ENCODE data around the gene COPE.

COPE gene

DNA sequence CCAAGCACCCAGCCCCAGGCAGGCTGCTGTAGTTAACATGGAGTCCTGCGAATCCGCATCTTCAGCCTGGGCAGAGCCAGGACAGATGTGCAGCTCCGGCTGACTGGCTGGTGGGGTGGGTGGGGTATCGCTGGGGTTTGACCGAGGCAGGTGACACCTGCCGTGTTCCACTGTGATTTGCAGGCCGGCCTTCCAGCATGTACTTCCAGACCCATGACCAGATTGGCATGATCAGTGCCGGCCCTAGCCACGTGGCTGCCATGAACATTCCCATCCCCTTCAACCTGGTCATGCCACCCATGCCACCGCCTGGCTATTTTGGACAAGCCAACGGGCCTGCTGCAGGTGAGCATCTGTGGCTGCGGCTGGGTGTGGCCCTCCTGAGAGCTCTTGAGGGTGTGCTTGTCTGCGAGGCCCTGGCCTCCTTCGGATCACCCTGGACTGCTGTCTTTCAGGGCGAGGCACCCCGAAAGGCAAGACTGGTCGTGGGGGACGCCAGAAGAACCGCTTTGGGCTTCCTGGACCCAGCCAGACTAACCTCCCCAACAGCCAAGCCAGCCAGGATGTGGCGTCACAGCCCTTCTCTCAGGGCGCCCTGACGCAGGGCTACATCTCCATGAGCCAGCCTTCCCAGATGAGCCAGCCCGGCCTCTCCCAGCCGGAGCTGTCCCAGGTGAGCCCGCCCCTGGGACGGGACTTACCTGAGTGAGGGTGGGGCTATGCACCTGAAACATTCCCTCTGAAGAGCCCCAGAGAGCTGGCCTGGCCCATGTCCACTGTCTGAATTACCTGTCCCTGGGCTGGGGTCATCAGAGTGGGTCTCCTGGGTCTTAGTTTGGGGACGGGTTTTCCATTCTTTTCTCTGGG is 53.8 kb downstream of the COPE start:
- no peak for DNase-seq

DNA sequence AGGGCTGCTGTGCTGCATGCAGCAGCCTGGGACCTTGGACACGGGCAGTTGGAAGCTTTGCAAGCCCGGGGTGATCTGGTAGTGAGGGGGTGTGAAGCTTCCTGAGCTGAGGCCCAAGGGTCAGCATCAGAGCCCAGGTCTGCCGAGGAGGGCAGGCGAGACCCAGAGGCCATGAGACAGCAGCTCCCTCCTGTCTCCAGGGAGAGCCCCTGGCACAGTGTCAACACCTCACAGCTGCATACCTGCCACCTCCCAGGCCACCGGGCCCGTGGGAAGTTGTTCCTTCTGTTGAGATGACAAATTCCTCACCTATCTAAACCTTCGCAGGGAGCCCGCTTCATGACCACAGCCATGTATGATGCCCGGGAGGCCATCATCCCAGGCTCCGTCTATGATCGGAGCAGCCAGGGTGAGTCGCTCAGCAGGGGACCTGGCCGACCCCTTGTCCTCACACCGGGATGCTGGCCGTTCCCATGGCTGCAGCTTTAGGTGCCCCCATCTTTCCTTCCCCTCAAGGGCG is 55.3 kb downstream of the COPE start:
- DNase-seq: no peak

DNA sequence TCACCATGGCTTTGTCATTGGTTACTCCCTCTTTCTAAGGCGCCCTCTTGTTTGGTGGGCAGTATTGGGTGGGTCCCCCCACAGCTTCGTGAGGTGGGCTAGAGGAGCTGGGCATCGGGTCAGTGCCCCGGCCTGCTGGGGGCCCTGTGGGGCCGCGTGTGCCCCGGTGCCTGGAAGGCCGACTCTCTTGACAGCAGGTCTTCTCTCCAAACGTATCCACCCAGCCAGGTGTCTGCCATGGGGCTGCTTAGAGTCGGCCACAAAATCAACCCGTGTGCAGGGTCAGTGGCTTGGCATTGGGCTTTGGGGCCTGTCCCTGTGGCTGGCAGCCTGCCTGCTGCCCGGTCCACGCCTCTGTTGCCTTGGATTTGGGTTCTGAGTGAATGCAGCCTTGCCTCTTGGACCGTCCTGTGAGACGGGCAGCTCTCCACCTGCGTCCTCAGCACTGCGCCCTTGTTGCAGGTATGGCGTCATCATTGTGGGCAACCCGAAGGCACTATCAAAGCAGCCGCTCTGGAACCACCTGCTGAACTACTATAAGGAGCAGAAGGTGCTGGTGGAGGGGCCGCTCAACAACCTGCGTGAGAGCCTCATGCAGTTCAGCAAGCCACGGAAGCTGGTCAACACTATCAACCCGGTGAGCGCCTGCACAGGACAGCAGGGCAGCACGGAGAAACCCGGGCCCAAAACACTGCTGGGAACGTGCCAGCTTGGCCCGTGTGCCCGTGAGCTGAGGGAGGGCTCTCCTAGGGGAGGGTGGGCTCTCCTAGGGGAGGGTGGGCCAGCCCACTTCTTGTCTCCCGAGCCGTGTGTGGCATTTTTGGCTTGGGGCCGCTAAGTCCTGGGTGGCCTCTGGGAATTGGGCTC is 56.0 kb downstream of the COPE start:
- no peak for DNase-seq

DNA sequence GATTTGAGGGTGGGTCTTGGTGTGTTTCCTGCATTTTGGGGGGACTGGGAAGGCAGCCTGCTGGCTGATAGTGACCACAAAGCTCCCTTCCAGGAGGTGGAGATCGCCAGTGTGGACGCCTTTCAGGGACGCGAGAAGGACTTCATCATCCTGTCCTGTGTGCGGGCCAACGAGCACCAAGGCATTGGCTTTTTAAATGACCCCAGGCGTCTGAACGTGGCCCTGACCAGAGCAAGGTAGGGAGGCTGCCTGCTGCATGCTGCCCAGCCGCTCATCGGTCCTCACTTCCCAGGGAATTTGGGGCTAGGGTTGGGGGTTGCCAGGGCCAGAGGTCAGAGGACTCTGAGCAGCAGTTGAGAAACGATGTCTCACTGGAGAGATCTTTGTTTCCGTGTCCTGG is 57.3 kb downstream of the COPE start:
- no peak for DNase-seq

DNA sequence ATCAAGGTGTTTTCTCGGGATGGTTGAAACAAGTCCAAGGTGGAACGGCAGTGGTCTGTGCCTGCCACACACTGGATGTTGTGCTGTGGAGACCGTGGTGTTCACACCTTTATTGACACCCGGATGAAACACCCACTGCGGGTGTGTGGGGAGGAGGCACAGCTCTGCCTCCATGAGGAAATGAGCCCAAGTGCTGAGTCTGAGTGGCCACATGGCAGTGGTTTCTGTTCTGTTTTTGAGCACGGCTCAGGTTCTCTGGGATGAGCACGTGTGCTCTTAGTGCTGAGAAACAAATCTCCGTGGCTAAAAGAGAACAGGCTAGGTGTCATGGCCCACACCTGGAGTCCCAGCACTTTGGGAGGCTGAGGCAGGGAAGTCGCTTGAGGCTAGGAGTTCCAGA is 58.0 kb downstream of the COPE start:
- DNase-seq: no peak

DNA sequence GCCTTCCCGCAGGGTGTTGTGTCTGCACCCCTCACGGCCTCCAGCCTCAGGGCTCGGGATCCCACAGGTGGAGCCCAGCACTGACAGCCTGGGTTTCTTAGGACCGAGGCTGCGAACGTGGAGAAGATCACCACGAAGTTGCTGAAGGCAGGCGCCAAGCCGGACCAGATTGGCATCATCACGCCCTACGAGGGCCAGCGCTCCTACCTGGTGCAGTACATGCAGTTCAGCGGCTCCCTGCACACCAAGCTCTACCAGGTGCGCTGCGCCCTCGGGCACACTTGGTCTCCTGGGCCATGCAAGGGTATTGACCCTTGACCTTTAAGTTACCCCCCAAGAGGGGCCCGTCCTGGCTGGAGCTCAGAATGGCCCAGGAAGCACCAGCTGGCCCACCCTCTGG is 58.5 kb downstream of the COPE start:
- DNase-seq: no peak

DNA sequence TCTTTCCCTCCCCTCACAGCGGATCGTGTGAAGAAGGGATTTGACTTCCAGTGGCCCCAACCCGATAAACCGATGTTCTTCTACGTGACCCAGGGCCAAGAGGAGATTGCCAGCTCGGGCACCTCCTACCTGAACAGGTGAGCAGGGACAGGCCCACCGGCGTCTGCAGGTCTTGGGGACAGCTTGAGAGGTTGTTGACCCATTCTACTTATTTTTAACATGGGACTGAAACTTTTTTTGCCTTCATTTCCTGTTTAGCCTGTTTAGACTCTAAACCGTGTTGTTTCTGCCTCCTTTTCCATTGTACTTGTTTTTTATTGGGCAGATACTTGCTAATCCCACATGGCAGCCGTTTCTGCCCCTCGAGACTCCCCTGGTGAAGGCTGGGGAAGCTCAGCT is 58.9 kb downstream of the COPE start:
- no peak for DNase-seq

DNA sequence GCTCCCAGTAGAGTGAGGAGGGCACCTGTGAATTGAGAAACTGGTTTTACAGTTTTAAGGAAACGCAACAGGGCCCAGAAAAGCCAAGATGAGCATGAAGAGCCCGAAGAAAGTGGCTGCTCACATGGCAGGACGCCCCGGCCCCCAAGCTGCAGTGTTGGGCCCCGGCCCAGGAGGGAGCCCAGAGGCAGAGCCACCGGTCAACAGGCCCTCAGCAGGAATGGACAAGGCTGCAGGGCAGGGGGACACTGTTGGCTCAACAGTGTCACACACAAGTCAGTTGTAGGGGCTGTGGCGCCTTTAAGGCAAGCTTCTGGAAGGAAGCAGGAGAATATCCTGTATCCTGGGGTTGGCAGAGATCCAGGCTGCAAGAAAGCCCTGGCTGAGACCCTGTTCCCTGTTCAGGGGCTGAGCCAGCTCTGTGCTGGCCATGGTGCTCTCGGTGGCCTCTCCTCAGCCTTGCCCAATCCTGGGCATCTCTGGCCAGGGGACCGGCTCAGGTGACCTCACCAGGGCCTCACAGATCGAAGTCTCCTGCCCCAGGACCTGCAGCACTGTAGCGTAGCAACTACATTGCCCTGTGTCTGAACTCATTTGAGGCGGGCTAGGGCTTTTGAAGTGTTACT is 59.4 kb downstream of the COPE start:
- no peak for DNase-seq

DNA sequence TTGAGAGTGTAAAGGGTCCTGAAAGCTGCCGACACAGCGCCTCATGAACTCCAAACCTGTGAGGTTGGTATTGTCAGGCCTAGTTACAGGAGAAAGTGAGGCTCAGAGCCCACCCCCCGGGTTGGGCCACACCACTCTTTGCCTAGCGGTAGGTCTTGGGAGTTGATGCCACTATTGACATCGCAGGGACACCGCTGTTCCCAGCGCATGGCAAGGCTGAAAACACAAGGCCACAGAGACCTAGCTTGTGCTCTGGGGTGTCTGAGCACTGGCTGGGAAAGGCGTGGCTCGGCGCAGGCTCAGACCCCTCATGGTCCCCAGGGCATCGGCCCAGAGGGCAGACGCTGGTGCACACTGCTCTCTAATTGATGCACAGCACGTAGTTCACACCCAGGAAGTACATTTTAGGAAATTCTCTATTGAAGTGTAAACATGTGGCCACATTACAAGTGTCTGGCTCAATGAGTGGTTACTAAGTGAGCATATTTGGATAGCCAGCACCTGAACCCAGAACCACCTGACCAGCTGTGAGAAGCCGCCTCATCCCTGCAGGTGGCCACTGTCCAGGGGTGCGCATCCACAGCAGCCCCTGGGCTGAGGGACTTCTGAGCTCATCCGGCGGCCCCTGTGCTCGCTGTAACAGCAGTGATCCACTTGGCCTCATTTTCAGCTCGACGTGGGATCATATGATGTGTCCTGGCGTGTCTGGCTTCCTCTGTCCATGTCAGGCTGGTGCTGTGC is 60.1 kb downstream of the COPE start:
- no peak for DNase-seq

DNA sequence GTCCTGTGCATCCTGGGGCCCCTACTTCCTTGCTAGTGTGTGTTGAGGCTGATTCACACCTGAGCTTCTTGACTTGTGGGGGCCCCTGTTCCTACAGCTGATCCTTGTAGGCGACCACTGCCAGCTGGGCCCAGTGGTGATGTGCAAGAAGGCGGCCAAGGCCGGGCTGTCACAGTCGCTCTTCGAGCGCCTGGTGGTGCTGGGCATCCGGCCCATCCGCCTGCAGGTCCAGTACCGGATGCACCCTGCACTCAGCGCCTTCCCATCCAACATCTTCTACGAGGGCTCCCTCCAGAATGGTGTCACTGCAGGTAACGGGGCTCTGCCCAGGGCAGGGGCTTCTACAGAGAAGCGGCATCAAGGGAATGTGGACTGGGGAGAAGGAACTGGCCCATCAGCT is 62.0 kb downstream of the COPE start:
- no peak for DNase-seq

DNA sequence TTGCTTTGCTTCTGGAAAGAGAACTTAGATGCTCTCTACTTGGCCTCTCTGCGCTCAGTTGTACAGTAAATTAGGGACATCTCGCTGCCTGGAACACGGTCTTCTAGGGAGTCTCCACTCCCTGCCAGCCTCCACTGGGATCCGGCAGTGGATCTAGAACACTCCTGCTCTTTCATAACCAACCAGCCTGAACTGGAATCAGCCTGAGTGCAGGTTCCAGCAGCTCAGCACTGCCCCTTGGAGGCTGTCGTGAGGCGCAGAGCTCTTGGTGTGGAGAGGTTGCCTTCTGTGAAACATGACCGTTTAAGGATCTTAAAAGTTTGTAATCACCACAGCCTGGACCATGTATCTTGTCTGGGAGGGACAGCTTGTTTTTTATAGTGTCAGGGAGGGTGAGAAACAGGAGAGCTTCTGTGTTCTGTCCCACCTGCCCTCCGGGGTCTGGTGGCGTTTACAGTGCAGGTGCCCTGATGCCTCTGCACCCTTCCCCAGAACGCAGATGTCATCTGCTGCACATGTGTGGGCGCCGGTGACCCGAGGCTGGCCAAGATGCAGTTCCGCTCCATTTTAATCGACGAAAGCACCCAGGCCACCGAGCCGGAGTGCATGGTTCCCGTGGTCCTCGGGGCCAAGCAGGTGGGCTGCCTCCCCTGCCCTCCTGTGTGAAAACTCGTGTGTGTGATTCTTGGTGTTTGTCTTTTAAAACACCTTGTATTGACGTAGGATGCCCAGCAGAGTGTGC is 62.6 kb downstream of the COPE start:
- DNase-seq: no peak

DNA sequence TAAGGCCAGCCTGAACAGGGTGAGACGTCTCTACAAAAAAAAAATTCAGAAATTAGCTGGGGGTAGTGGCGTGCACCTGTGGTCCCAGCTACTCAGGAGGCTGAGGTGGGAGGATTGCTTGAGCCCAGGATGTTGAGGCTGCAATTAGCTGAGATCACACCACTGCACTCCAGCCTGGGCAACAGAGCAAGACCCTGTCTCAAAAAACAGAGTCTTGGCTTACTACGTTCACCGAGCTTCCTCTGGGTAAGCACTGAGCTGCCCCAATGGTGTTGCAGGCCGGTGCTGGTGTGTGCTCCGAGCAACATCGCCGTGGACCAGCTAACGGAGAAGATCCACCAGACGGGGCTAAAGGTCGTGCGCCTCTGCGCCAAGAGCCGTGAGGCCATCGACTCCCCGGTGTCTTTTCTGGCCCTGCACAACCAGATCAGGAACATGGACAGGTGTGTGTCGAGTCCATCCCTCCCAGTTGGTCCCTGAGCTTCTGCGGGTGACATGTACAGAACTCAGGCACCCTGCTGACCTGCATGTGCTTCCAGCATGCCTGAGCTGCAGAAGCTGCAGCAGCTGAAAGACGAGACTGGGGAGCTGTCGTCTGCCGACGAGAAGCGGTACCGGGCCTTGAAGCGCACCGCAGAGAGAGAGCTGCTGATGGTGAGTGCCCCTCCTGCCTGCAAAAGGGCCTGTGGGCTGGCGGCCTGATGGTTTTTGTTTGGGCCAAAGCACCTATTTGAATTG is 63.4 kb downstream of the COPE start:
- DNase-seq: no peak

DNA sequence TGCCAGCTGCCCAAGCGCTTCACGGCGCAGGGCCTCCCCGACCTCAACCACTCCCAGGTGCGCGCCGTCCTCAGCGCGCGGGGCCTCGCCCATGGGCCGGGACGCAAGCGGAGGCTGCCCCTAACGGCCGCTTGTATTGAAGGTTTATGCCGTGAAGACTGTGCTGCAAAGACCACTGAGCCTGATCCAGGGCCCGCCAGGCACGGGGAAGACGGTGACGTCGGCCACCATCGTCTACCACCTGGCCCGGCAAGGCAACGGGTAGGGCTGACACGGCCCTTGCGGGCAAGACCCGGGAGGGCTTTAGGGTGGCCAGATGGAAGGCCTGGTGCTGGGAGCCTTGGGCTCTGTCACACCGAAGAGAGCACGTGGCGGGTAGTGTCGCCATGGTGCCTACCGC is 64.2 kb downstream of the COPE start:
- DNase-seq: no peak

DNA sequence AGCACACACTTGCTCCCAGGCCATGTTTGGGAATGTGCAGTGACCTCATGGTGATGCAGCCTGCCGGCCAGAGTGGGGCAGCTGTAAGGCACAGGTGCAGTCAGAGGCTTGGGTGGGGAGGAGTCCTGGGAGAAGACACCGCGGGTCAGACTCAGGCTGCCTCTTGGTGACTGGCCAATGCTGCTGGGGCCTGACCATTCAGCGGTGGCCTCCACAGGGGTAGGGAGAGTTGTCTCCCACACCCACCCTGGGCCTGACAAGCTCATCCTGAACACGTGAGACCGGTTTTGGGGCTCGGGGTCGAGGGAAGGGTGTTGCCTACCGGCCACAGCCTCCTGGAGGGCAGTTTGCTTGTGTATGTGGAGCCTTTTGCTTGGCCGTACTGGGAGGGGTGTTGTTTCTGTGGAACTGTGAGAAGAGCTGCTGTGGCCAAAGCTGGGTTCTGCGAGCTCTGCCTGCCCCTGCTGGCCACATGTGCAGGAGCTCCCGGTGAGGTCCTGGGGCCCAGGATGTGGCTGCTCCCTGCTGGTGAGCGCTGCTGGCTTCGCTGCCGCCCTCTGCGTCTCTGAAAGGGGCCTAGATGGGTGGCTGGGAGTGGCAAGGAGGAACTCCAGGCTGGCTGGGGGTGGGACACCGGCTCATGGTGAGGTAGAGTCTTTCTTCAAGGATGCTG is 65.3 kb downstream of the COPE start:
- DNase-seq: no peak

DNA sequence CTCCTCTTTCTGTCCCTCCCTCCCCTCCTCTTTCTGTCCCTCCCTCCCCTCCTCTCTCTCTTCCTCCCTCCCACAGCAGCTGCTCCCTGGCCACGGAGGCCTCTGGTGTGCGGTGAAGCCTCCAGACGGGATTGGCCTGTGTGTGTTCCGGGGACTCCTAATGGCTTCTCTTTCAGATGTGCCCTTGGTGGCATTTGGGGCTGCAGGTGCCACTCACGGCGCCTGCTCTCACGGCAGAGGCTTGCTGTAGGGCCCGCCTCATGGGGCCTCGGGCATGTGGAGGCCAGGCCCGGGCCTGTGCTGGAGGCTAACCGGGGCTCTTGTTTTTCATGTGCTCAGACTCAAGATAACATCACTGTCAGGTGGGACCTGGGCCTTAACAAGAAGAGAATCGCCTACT is 66.5 kb downstream of the COPE start:
- no peak for DNase-seq

DNA sequence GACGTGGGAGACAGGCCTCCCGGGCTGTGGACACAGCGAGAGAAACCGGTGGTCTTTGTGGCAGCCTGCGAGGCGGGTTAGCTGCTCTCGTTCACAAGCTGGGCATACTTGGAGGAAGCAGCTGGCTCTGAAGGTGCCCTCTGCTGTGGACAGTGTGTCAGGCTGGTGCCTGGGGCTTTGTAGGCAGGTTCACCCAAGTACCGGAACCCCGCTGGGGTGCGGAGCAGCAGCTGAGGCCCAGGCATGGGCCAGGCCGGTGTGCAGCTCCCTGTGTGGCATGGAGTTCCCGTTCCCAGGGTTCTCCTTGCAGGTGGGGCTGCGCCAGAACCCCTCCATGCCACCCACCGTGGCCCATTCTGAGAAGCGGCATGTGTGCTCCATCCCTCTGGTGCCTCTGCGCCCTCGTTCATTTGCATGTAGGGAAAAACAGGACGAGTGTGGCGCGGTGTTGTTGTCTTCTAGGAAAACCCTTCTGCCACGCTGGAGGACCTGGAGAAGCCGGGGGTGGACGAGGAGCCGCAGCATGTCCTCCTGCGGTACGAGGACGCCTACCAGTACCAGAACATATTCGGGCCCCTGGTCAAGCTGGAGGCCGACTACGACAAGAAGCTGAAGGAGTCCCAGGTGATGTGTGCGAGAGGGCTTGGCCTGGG is 67.4 kb downstream of the COPE start:
- DNase-seq: peak; percentile 45

DNA sequence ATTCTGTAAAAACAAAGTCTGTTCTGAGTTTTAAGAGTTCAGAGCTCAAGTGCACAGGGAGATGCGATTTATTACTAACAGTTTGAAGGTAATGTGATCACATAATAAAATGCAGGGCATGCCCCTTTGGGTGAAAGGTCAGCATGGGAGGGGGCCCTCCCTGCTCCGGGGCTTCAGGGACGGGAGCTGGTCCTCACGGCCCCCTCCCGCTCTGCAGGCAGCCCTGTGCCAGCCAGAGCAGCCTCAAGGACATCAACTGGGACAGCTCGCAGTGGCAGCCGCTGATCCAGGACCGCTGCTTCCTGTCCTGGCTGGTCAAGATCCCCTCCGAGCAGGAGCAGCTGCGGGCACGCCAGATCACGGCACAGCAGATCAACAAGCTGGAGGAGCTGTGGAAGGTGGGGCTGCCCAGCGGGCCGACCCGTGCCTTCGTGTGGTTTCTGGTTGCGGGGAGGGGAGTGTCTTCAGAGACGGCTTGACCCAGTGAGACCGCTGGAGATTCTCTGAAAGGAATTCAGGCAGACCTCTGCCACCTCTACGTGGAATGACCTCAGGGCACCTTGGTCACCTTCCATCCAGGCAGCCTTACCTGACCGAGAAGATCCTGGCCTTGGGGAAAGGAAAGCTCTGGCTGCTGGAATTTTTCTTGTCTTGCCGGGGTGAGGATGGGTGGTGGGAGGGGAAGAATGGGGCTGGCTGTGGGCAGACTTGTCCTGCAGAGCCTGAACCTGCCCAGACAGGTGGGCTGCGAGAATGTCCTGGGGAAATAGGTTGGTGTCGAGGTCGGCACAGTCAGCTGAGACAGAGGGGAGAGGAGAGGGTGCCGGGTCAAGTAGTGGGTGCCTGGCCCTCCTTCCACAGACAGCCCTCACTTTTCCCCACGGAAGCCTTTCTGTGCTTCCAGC is 68.5 kb downstream of the COPE start:
- DNase-seq: peak; percentile 44

DNA sequence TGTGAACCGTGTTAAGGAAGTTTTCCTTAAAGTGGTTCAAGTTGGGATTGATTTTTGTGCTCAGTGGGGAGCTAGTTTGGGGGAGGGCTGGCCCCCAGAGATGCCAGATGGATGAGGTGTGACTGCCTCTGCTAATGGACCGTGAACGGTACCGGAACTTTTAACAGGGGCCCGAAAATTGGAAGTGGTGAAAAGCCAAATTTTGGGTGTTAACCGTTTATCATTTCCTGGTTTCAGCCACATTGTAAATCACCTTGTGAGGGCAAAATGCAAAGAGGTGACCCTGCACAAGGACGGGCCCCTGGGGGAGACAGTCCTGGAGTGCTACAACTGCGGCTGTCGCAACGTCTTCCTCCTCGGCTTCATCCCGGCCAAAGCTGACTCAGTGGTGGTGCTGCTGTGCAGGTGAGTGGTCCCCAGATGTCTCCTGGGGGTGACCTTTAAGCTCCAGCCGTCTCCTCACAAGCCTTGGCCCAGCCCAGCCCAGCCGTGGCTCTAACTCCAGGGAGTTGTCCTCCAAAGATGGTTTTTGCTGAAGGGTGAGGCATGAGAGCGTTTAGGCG is 69.3 kb downstream of the COPE start:
- no peak for DNase-seq
